HEK293T (cell line): ENCODE measurements around the gene DRC1.

Experiments used
- CTCF ChIA-PET: fragments of 350-600 bp; formaldehyde crosslinking; extraction: SDS; loops from one replicate; lab custom pipeline; 2021; ENCODE audit warnings: antibody characterized with exemption, inconsistent platforms; lab: Yijun Ruan, JAX
- POLR2A ChIA-PET: fragments of 350-600 bp; formaldehyde crosslinking; extraction: SDS; loops from one replicate; lab custom pipeline; 2020; ENCODE audit warnings: antibody characterized with exemption, inconsistent platforms; lab: Yijun Ruan, JAX
- DNase-seq: peaks from one replicate; pipeline ENCODE4 v3.0.0; 2012; ENCODE audit warnings: mixed read lengths; ENCODE audit errors: extremely low spot score
- ARNT ChIP-seq: fragments of 450-650 bp; IDR thresholded peaks from 2 replicates; pipeline ENCODE4 v1.6.1; 2017; ENCODE audit warnings: mild to moderate bottlenecking
- BHLHE40 ChIP-seq: fragments of 450-650 bp; IDR thresholded peaks from 2 replicates; pipeline ENCODE4 v1.6.1; 2016; ENCODE audit warnings: mild to moderate bottlenecking, moderate library complexity, borderline replicate concordance
- CTBP1 ChIP-seq: fragments of 450-650 bp; IDR thresholded peaks from 2 replicates; pipeline ENCODE4 v1.6.1; 2016; ENCODE audit warnings: borderline replicate concordance
- ELF4 ChIP-seq: fragments of 450-650 bp; IDR thresholded peaks from 2 replicates; pipeline ENCODE4 v1.6.1; 2017; ENCODE audit warnings: antibody characterized with exemption
- FOXA1 ChIP-seq: fragments of 450-650 bp; IDR thresholded peaks from 2 replicates; pipeline ENCODE4 v1.6.1; 2016; ENCODE audit warnings: mild to moderate bottlenecking
- FOXK2 ChIP-seq: fragments of 450-650 bp; IDR thresholded peaks from 2 replicates; pipeline ENCODE4 v1.6.1; 2016; ENCODE audit warnings: mild to moderate bottlenecking
- FOXM1 ChIP-seq: fragments of 450-650 bp; IDR thresholded peaks from 2 replicates; pipeline ENCODE4 v1.6.1; 2017; ENCODE audit warnings: mild to moderate bottlenecking, borderline replicate concordance
- HDGF ChIP-seq: fragments of 450-650 bp; IDR thresholded peaks from 2 replicates; pipeline ENCODE4 v1.6.1; 2017; ENCODE audit warnings: antibody characterized with exemption, borderline replicate concordance
- L3MBTL2 ChIP-seq: fragments of 450-650 bp; conservative IDR thresholded peaks from 2 replicates; pipeline ENCODE4 v1.6.1; 2016; ENCODE audit warnings: mild to moderate bottlenecking
- LEF1 ChIP-seq: fragments of 450-650 bp; IDR thresholded peaks from 2 replicates; pipeline ENCODE4 v1.6.1; 2017; ENCODE audit warnings: mild to moderate bottlenecking, borderline replicate concordance
- NFRKB ChIP-seq: fragments of 450-650 bp; IDR thresholded peaks from 2 replicates; pipeline ENCODE4 v1.6.1; 2016; ENCODE audit warnings: mild to moderate bottlenecking, moderate library complexity
- SP1 ChIP-seq: fragments of 450-650 bp; IDR thresholded peaks from 2 replicates; pipeline ENCODE4 v1.6.1; 2017
- SUZ12 ChIP-seq: fragments of 450-650 bp; IDR thresholded peaks from 2 replicates; pipeline ENCODE4 v1.6.1; 2016; ENCODE audit warnings: mild to moderate bottlenecking
- TARDBP ChIP-seq: fragments of 450-650 bp; IDR thresholded peaks from 2 replicates; pipeline ENCODE4 v1.6.1; 2016
- ZNF384 ChIP-seq: fragments of 450-650 bp; IDR thresholded peaks from 2 replicates; pipeline ENCODE4 v1.6.1; 2016
- TF ChIP-seq, protein P1 (sequence below): fragments of 450-650 bp; IDR thresholded peaks from 2 replicates; pipeline ENCODE4 v1.6.1; 2016

The DRC1 gene

DNA sequence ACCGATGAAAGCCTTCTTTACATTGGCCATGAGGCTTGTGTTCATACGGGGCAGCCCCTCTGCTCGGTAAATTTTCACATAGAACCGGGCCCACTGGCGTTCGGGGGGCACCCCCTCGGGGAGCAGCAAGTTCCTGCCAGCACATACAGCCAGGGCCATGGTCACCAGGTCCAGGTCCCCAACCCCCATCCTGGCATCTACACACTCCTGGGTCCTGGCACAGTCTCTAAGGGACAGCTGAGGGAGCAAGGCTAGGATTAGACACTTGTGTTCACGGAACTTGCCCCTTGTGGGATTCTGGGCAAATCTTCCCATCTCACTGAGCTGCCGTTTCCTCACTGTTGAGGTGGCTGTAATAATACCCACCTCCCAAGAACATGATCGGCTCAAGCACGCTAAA is 81.8 kb downstream of the DRC1 start:
- CTCF ChIA-PET: no interaction called here
- no peak for TF ChIP-seq ZNF384
- POLR2A ChIA-PET: no interaction called here
- no peak for DNase-seq

- ChIA-PET CTCF (no interaction called here), POLR2A (no interaction called here)
- no peak for DNase-seq
- no peak for TF ChIP-seq ELF4
Measured at GRCh38 chr2:26483957-26484565, 82.3 kb downstream of the DRC1 start.

- no peak for DNase-seq
- POLR2A ChIA-PET: no interaction called here
- TF ChIP-seq LEF1 (no peak), FOXM1 (no peak), L3MBTL2 (no peak), FOXK2 (no peak), TARDBP (no peak), CTBP1 (no peak), FOXA1 (no peak), NFRKB (no peak), ARNT (no peak), ELF4 (no peak), SP1 (no peak), SUZ12 (no peak)
- CTCF ChIA-PET: no interaction called here
Measured at GRCh38 chr2:26484579-26484978, 82.9 kb downstream of the DRC1 start.

DNA sequence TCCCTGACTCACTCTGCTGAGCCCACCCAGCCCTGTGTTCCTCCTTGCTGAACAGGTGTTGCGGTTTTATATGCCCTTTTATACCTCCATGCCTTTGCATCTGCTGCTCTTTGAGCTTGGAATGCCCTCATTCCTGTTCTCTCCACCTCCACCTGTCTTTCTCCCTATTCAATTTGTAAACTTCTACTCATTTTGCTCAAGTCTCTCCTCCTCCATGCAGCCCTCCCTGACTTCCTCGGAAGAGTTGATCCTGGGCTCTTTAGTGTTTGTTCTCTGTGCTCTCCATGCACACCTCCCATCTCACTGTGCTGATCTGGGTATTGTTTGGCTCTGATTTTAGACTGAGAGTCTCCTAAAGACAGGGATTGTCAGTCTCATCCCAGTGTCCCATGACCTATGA is 83.4 kb downstream of the DRC1 start:
- TF ChIP-seq ELF4 (no peak), SUZ12 (no peak), LEF1 (no peak), ZNF384 (no peak), FOXK2 (no peak), L3MBTL2 (no peak), FOXA1 (no peak), SP1 (no peak), NFRKB (no peak), TARDBP (no peak), HDGF (no peak)
- TF ChIP-seq, protein P1, sequence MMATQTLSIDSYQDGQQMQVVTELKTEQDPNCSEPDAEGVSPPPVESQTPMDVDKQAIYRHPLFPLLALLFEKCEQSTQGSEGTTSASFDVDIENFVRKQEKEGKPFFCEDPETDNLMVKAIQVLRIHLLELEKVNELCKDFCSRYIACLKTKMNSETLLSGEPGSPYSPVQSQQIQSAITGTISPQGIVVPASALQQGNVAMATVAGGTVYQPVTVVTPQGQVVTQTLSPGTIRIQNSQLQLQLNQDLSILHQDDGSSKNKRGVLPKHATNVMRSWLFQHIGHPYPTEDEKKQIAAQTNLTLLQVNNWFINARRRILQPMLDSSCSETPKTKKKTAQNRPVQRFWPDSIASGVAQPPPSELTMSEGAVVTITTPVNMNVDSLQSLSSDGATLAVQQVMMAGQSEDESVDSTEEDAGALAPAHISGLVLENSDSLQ: no peak
- DNase-seq: no peak
- POLR2A ChIA-PET: no interaction called here
- CTCF ChIA-PET: no interaction called here

- no peak for DNase-seq
- ChIA-PET CTCF (interaction anchor here (0.6 kb wide), 1 partner anchor 29 kb away, joined by 3 read pairs; no protein-coding TSS in a partner anchor), POLR2A (no interaction called here)
- TF ChIP-seq LEF1 (no peak), ARNT (no peak), FOXA1 (no peak), ZNF384 (no peak), SP1 (no peak)
Measured at GRCh38 chr2:26485725-26486418, 84.2 kb downstream of the DRC1 start.

DNA sequence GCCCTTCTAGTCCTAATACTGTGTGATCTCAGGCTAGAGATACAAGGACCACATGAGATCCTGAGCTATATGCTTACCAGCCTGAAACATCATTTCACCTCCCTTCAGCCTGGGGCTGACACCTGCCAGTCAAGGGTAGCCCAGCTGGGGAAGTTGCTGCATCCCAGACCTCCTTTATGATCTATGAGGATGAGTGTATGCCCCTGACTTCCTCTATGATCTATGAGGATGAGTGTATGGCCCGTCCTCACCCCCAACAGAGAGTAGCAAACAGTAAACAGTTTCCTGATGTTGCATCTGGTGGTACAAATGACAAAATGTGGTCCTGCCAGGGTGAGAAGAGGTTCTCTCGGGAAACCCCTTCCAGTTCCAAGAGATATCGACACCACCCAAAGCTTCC is 85.1 kb downstream of the DRC1 start:
- POLR2A ChIA-PET: no interaction called here
- no peak for TF ChIP-seq ARNT
- TF ChIP-seq BHLHE40: no peak
- no peak for TF ChIP-seq ELF4
- TF ChIP-seq CTBP1: no peak
- TF ChIP-seq ZNF384: no peak
- no peak for TF ChIP-seq SUZ12
- TF ChIP-seq HDGF: no peak
- CTCF ChIA-PET: no interaction called here
- DNase-seq: no peak

- TF ChIP-seq HDGF (no peak), ZNF384 (no peak), L3MBTL2 (no peak), BHLHE40 (no peak), TARDBP (no peak), NFRKB (no peak), ELF4 (no peak), LEF1 (no peak), CTBP1 (no peak)
- no peak for DNase-seq
- POLR2A ChIA-PET: no interaction called here
- CTCF ChIA-PET: no interaction called here
Measured at GRCh38 chr2:26487192-26487591, 85.5 kb downstream of the DRC1 start.

DNA sequence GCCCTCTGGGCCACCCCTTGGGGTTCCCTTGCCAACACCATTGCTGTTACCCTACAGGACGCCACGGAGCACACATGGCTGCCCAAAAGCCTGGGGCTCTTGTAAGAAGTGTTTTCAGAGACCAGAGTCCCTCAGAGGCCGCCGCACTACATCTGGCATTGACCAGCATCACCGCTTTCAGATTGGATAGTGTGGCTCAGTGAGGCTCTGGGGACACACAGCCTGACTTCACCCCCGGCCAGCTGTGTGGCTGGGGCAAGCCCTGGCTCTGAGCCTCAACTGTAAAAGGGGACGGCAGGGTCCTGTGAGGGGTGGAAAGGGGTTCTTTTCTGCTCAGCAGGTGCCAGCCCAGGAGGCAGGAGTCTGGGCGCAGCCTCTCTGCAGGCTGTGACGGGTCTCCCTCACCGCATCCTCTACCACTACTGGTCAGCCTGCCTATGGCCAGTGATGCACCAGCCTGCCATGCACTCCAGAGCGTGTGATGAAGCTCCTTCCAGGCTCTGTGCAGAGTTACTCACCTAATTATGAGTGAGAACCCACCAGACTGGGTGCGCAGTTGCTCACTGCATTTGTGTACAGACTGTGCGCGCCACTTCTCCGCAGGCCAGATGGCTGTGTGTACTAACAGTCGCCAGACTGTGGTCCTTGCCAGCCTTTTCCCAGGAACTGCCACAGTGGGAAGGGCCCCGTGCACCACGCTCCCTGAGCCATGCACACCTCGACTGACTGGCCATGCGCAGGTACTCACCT is 86.9 kb downstream of the DRC1 start:
- ChIA-PET CTCF (interaction anchor here (1.2 kb wide), 1 partner anchor 32 kb away, joined by 4 read pairs; no protein-coding TSS in a partner anchor), POLR2A (no interaction called here)
- TF ChIP-seq TARDBP: no peak
- no peak for TF ChIP-seq LEF1
- no peak for TF ChIP-seq FOXA1
- no peak for DNase-seq
